Vagina (tissue), 2 donors: ENCODE results near the gene CRISPLD2. TPM values are rescaled to one million over a fixed set of nuclear protein-coding genes. Genes with fewer than 3 reads are reported as not detected.
A peak's percentile ranks its signal among the peaks of the same experiment; 100 is the strongest.

ENCODE experiments used
- DNase-seq, 2 donors: peaks; one replicate each; pipeline ENCODE4 v3.0.0-alpha.2; 2017; ENCODE audit errors: extremely low spot score in 2 of 2
- H3K27ac ChIP-seq: fragments of 200-600 bp; sonication (generic); one replicate; pipeline ENCODE4 v1.5.1; 2019
- H3K27me3 ChIP-seq: fragments of 200-600 bp; sonication (generic); one replicate; pipeline ENCODE4 v1.5.1; 2019
- H3K36me3 ChIP-seq, 2 donors: fragments of 200-600 bp; sonication (generic); one replicate each; pipeline ENCODE4 v1.5.1; 2017 to 2019
- H3K4me1 ChIP-seq: fragments of 200-600 bp; sonication (generic); one replicate; pipeline ENCODE4 v1.5.1; 2019
- H3K4me3 ChIP-seq, 2 donors: fragments of 200-600 bp; sonication (generic); 1 replicate in 1 of 2; 2 replicates in 1 of 2; pipeline ENCODE4 v1.5.1; 2016 to 2019
- H3K9me3 ChIP-seq: fragments of 200-600 bp; sonication (generic); one replicate; pipeline ENCODE4 v1.5.1; 2019
- CTCF ChIP-seq, 3 experiments: fragments of 450-650 bp in 2 of 3; fragments of 200-600 bp in 1 of 3; sonication (generic) in 1 of 3; IDR thresholded peaks; one replicate each; pipeline ENCODE4 v1.5.1; 2017 to 2019; ENCODE audit warnings: antibody characterized with exemption in 3 of 3, mild to moderate bottlenecking in 2 of 3, moderate library complexity in 2 of 3
- POLR2A ChIP-seq, 2 donors: fragments of 450-650 bp; IDR thresholded peaks; one replicate each; pipeline ENCODE4 v1.6.1; 2017; ENCODE audit warnings: antibody characterized with exemption in 2 of 2, mild to moderate bottlenecking in 2 of 2, moderate library complexity in 2 of 2
- POLR2AphosphoS5 ChIP-seq, 2 donors: sonication (generic); formaldehyde crosslinking; IDR thresholded peaks; one replicate each; pipeline ENCODE4 v1.9.0; 2017; ENCODE audit warnings: antibody characterized with exemption in 2 of 2, mild to moderate bottlenecking in 2 of 2, low read depth in 1 of 2; ENCODE audit not compliant: insufficient read depth in 1 of 2
- intact Hi-C: fragments of 100-400 bp; cut with DNase I; formaldehyde crosslinking; loops from one replicate; pipeline ENCODE4 v1.15.1; 2023
- total RNA-seq: library from RNA; depleted of rRNA; stranded (reverse); fragments of >200 nt; gene quantifications from one replicate; pipeline ENCODE4 v1.2.3, GENCODE V29; 2016

CRISPLD2 gene
- total RNA-seq, 1 donor from 2014 or later, result 320 TPM

GRCh38 chr16:84952335-84953189 is 132.8 kb downstream of the CRISPLD2 start:
- TF ChIP-seq POLR2AphosphoS5 (IDR thresholded peaks at IDR 0.05; ENCODE audit: insufficient read depth in 1 of 2, low read depth in 1 of 2), result peak in 1 of 2 donors; percentile 59
- TF ChIP-seq CTCF (IDR thresholded peaks at IDR 0.05), result peak; percentile 81 to 94 (median 92)
- no peak for TF ChIP-seq POLR2A (IDR thresholded peaks at IDR 0.05)
- H3K27ac ChIP-seq, result peak overlapping the region; percentile 76
- intact Hi-C loops, result loop anchor here (5.0 kb wide), 1 partner anchor 195 kb away; no protein-coding TSS in a partner anchor
- no peak overlapping the region for H3K4me3 ChIP-seq
- H3K4me1 ChIP-seq, result peaks cover 26% of the 10 kb centered on the region
- H3K9me3 ChIP-seq, result no peaks in the 10 kb centered on the region
- no peaks in the 10 kb centered on the region for H3K27me3 ChIP-seq
- no peak for DNase-seq
- H3K36me3 ChIP-seq, result no peaks in the 10 kb centered on the region

GRCh38 chr16:84953190-84953746 is 133.5 kb downstream of the CRISPLD2 start:
- H3K9me3 ChIP-seq, result no peaks in the 10 kb centered on the region
- H3K4me1 ChIP-seq, result peaks cover 21% of the 10 kb centered on the region
- H3K27ac ChIP-seq, result peak overlapping the region; percentile 76
- no peaks in the 10 kb centered on the region for H3K36me3 ChIP-seq
- no peaks in the 10 kb centered on the region for H3K27me3 ChIP-seq
- TF ChIP-seq POLR2A (IDR thresholded peaks at IDR 0.05), result no peak
- DNase-seq, result no peak
- no peak overlapping the region for H3K4me3 ChIP-seq
- intact Hi-C loops, result loop anchor here (5.0 kb wide), 1 partner anchor 196 kb away; no protein-coding TSS in a partner anchor

DNA sequence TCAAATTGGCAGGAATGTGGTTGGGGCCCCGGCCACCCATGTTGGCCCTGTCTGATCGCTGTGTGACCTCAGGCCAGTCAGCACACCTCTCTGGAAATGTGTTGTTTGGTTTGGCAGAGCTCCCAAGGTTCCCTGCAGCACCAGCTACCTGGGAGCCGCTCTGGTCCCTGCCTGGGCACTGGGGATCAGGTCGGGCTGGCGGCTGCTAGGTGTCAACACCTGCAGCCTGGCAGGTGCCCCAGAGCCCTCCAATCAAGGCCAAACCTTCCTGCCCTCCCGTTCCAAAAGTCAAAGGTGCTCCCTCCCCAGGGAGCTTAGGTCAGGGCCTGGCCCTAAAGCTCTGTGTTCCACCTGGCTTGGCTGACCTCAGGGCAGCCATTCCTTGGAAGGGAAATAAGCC is 135.6 kb downstream of the CRISPLD2 start:
- TF ChIP-seq POLR2A (IDR thresholded peaks at IDR 0.05) (no peak), POLR2AphosphoS5 (IDR thresholded peaks at IDR 0.05; ENCODE audit: insufficient read depth in 1 of 2, low read depth in 1 of 2) (no peak), CTCF (IDR thresholded peaks at IDR 0.05) (no peak)
- DNase-seq, result no peak
- Histone ChIP-seq H3K4me1 (peaks cover 21% of the 10 kb centered on the region), H3K36me3 (no peaks in the 10 kb centered on the region), H3K27me3 (no peaks in the 10 kb centered on the region), H3K9me3 (no peaks in the 10 kb centered on the region), H3K4me3 (no peak overlapping the region), H3K27ac (no peak overlapping the region)
- intact Hi-C loops, result no loop called here

- no peak for DNase-seq
- intact Hi-C loops, result no loop called here
- Histone ChIP-seq H3K9me3 (no peaks in the 10 kb centered on the region), H3K4me1 (peaks cover 15% of the 10 kb centered on the region), H3K27ac (no peak overlapping the region), H3K27me3 (no peaks in the 10 kb centered on the region), H3K4me3 (no peak overlapping the region), H3K36me3 (no peaks in the 10 kb centered on the region)
- TF ChIP-seq POLR2AphosphoS5 (IDR thresholded peaks at IDR 0.05; ENCODE audit: insufficient read depth in 1 of 2, low read depth in 1 of 2) (no peak), POLR2A (IDR thresholded peaks at IDR 0.05) (no peak), CTCF (IDR thresholded peaks at IDR 0.05) (no peak)
Measured at GRCh38 chr16:84957192-84957591, 137.4 kb downstream of the CRISPLD2 start.

GRCh38 chr16:84957792-84958191 is 138.0 kb downstream of the CRISPLD2 start:
- Histone ChIP-seq H3K27ac (no peak overlapping the region), H3K36me3 (no peaks in the 10 kb centered on the region), H3K4me1 (peaks cover 9% of the 10 kb centered on the region), H3K9me3 (no peaks in the 10 kb centered on the region), H3K4me3 (no peak overlapping the region), H3K27me3 (no peaks in the 10 kb centered on the region)
- TF ChIP-seq CTCF (IDR thresholded peaks at IDR 0.05) (no peak), POLR2A (IDR thresholded peaks at IDR 0.05) (no peak), POLR2AphosphoS5 (IDR thresholded peaks at IDR 0.05; ENCODE audit: insufficient read depth in 1 of 2, low read depth in 1 of 2) (no peak)
- intact Hi-C loops, result no loop called here
- no peak for DNase-seq

Other genes with a start within 250 kb of the CRISPLD2 start
- 67.8 TPM for gene COTL1, start 201.9 kb upstream of the CRISPLD2 start, total RNA-seq
- 39.3 TPM for gene KLHL36, start 171.5 kb upstream of the CRISPLD2 start, total RNA-seq
- gene USP10, start 120.0 kb upstream of the CRISPLD2 start, total RNA-seq, result 42.5 TPM
- gene ZDHHC7, start 191.6 kb downstream of the CRISPLD2 start, total RNA-seq, result 37.3 TPM
- 26.8 TPM for gene KIAA0513, start 207.8 kb downstream of the CRISPLD2 start, total RNA-seq